HG02885 (cell line): ENCODE results near the gene KCTD7.
"Not testable (repeated sequence)": the region's sequence is repeated elsewhere in the genome, so short reads cannot be mapped to it uniquely, and the experiment has no call there.

Source experiments
- ATAC-seq: cut with Tn5 transposase; IDR thresholded peaks from one replicate; pipeline ENCODE4 v1.9.1; 2021; ENCODE audit warnings: mild to moderate bottlenecking; ENCODE audit not compliant: unreplicated experiment, poor library complexity

KCTD7 gene

GRCh38 chr7:66614596-66614995, 14.1 kb upstream of the KCTD7 start:
- ATAC-seq, result not testable (repeated sequence)

- ATAC-seq, result no peak
Observed at GRCh38 chr7:66615699-66616098, 13.0 kb upstream of the KCTD7 start.

GRCh38 chr7:66617295-66617694, 11.4 kb upstream of the KCTD7 start:
- no peak for ATAC-seq

- not testable (repeated sequence) for ATAC-seq
Observed at GRCh38 chr7:66619341-66619948, 9.2 kb upstream of the KCTD7 start.

GRCh38 chr7:66626331-66626934, 2.2 kb upstream of the KCTD7 start:
- no peak for ATAC-seq

- no peak for ATAC-seq
Observed at GRCh38 chr7:66627151-66627681, 1.5 kb upstream of the KCTD7 start.

GRCh38 chr7:66627881-66628360, 760 bp upstream of the KCTD7 start:
- ATAC-seq, result peak; percentile 8

- ATAC-seq, result no peak
Observed at GRCh38 chr7:66629222-66630062, 761 bp downstream of the KCTD7 start.

GRCh38 chr7:66630531-66630930, 1.9 kb downstream of the KCTD7 start:
- no peak for ATAC-seq

GRCh38 chr7:66631471-66631870, 2.8 kb downstream of the KCTD7 start:
- ATAC-seq, result no peak

- peak; percentile 32 for ATAC-seq
Observed at GRCh38 chr7:66634816-66635215, 6.1 kb downstream of the KCTD7 start.

- peak; percentile 38 for ATAC-seq
Observed at GRCh38 chr7:66635322-66635981, 6.8 kb downstream of the KCTD7 start.

GRCh38 chr7:66635982-66636546, 7.4 kb downstream of the KCTD7 start:
- peak; percentile 49 for ATAC-seq

GRCh38 chr7:66638309-66639099, 9.8 kb downstream of the KCTD7 start:
- no peak for ATAC-seq

GRCh38 chr7:66639773-66640172, 11.1 kb downstream of the KCTD7 start:
- no peak for ATAC-seq

- ATAC-seq, result no peak
Observed at GRCh38 chr7:66640802-66641525, 12.3 kb downstream of the KCTD7 start.

- no peak for ATAC-seq
Observed at GRCh38 chr7:66641526-66641871, 12.8 kb downstream of the KCTD7 start.

- no peak for ATAC-seq
Observed at GRCh38 chr7:66642186-66642585, 13.5 kb downstream of the KCTD7 start.

- ATAC-seq, result no peak
Observed at GRCh38 chr7:66642932-66643331, 14.3 kb downstream of the KCTD7 start.
